ENCODE results near the gene FNDC3B.

DNA sequence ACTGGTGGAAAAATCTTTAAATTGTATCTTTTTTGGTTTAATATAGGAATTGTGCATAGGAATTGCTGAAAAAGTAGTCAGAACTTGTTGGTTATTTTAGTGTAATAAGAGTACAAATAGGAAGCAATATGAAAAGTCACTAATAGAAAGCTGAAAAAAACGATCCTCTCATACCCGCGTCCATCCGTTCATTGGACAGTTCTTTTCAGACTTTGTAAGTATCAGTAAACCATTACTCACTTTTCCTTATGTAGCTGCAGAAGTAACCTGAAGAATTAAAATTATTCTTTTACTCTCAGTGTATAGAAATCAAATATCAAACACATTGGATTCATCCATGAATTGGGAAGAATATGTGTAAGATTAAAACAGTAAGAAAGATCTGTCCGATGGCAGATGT is 4.4 kb downstream of the FNDC3B start:
- no peak for TF ChIP-seq POLR2AphosphoS5 (IDR thresholded peaks at IDR 0.05; ENCODE audit: low read depth, low read length)
- TF ChIP-seq, protein P1, sequence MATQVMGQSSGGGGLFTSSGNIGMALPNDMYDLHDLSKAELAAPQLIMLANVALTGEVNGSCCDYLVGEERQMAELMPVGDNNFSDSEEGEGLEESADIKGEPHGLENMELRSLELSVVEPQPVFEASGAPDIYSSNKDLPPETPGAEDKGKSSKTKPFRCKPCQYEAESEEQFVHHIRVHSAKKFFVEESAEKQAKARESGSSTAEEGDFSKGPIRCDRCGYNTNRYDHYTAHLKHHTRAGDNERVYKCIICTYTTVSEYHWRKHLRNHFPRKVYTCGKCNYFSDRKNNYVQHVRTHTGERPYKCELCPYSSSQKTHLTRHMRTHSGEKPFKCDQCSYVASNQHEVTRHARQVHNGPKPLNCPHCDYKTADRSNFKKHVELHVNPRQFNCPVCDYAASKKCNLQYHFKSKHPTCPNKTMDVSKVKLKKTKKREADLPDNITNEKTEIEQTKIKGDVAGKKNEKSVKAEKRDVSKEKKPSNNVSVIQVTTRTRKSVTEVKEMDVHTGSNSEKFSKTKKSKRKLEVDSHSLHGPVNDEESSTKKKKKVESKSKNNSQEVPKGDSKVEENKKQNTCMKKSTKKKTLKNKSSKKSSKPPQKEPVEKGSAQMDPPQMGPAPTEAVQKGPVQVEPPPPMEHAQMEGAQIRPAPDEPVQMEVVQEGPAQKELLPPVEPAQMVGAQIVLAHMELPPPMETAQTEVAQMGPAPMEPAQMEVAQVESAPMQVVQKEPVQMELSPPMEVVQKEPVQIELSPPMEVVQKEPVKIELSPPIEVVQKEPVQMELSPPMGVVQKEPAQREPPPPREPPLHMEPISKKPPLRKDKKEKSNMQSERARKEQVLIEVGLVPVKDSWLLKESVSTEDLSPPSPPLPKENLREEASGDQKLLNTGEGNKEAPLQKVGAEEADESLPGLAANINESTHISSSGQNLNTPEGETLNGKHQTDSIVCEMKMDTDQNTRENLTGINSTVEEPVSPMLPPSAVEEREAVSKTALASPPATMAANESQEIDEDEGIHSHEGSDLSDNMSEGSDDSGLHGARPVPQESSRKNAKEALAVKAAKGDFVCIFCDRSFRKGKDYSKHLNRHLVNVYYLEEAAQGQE (IDR thresholded peaks at IDR 0.05; ENCODE audit: insufficient read depth in 1 of 2, low read depth in 2 of 2, low read length in 2 of 2) = no peak
- no peak for TF ChIP-seq TAF1 (IDR thresholded peaks at IDR 0.05; ENCODE audit: borderline replicate concordance, insufficient read depth, low read length)

All from PFSK-1 (cell line).